Activated CD8-positive, alpha-beta memory T cell treated with anti-CD3 and anti-CD28 coated beads, Interleukin-2, amount 10 ng/mL, durations not matched to agents 7 days and 5 days (primary cell): ENCODE results near the gene HMCN1. TPM values are rescaled to one million over a fixed set of nuclear protein-coding genes. Genes with fewer than 3 reads are reported as not detected.

Source experiments
- ATAC-seq: fragments of 150-1000 bp; cut with Tn5 transposase; one replicate; pipeline ENCODE4 v1.10.0; 2021; ENCODE audit warnings: moderate library complexity
- CTCF ChIA-PET: fragments of 350-600 bp; sonication (Branson Sonifier 250); formaldehyde crosslinking; loops from one replicate; lab custom pipeline; 2021; ENCODE audit warnings: antibody characterized with exemption; lab: Charles Lee
- DNase-seq: peaks from one replicate; pipeline ENCODE4 v3.0.0-alpha.2; 2020
- H3K27ac Mint-ChIP-seq: one replicate; pipeline ENCODE4 v1.8.0; 2021; ENCODE audit warnings: mild to moderate bottlenecking, mixed read lengths
- H3K27me3 Mint-ChIP-seq: one replicate; pipeline ENCODE4 v1.8.0; 2021; ENCODE audit warnings: mixed read lengths
- H3K36me3 Mint-ChIP-seq: one replicate; pipeline ENCODE4 v1.8.0; 2021; ENCODE audit warnings: mild to moderate bottlenecking, mixed read lengths
- H3K4me1 Mint-ChIP-seq: one replicate; pipeline ENCODE4 v1.8.0; 2021; ENCODE audit warnings: mixed read lengths
- H3K4me3 Mint-ChIP-seq: one replicate; pipeline ENCODE4 v1.8.0; 2021; ENCODE audit warnings: mild to moderate bottlenecking, moderate library complexity, mixed read lengths
- H3K9me3 Mint-ChIP-seq: one replicate; pipeline ENCODE4 v1.8.0; 2022; ENCODE audit warnings: low read depth, mixed read lengths
- total RNA-seq, 2 experiments: library from RNA; stranded (reverse); gene quantifications; one replicate each; pipeline ENCODE4 v1.2.3, GENCODE V29; 2021

HMCN1 gene
- total RNA-seq: under 1 TPM; 0.06 to 0.28 TPM

DNA sequence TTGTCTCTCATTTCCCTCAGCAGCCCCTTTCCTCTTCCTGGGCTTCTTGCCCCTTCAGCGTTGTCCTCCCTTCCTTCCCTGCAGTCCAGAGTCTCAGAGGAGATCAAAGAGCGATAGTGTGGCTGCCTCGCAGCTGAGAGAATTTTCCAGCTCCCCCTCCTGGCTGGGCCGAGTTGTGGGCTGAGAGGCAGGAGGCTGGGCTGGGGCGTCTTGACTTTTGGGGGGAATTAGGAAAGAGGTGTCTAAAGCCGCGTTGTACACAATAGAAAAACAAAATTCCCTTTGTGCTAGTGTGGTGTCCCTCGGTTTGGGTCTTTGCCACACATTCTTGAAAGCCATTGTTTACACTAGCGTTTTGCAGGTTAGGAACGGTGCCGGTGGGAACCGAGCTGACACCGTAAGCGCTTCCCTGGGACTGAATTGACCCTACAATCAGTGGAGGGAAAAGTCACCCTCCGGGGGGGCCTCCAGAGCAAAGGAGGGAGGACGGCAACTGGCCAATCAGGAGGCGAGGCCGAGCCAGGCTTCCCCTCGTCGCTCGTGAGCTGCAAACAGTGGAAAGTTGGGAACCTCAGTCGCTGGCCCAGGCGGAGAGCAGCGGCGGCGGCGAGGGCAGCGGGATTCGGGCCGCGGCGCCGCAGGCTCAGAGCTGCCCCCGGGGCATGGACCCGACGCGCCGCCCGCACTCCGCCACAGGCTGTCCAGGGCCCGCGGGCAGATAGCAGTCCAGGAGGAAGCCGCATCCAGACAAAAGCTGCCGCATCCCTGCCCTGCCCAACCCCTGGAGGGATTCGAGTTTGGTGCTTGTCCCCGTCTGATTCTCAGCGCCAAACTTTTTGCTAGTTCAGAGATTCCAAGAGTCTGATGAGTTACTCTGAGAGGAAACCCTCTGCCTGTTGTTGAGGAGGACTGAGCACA, at the start of gene HMCN1:
TSS of gene HMCN1 (plus strand) at position 574 of the 918 bp plus-strand sequence. CDS start 389 bp downstream, outside the sequence.
- DNase-seq (peak; percentile 47), ATAC-seq (peak; percentile 57)
- Mint-ChIP-seq H3K36me3 (peaks cover 4% of the 10 kb centered on the region), H3K27ac (no peak within 1 kb of the TSS), H3K9me3 (peaks cover 8% of the 10 kb centered on the region), H3K27me3 (peaks cover 61% of the 10 kb centered on the region), H3K4me3 (peak within 1 kb of the TSS; percentile 53), H3K4me1 (peaks cover 20% of the 10 kb centered on the region)
- CTCF ChIA-PET: interaction anchor here (0.6 to 2.4 kb wide), 7 partner anchors 9 to 541 kb away, joined by 3 to 9 read pairs (median 3); no protein-coding TSS in a partner anchor

- no peak overlapping the region for H3K27ac Mint-ChIP-seq
- CTCF ChIA-PET: no interaction called here
- H3K9me3 Mint-ChIP-seq: no peaks in the 10 kb centered on the region
- H3K4me3 Mint-ChIP-seq: no peak overlapping the region
- H3K36me3 Mint-ChIP-seq: peaks cover 5% of the 10 kb centered on the region
- H3K4me1 Mint-ChIP-seq: peaks cover 1% of the 10 kb centered on the region
- DNase-seq (no peak), ATAC-seq (no peak)
- H3K27me3 Mint-ChIP-seq: peaks cover 19% of the 10 kb centered on the region
Observed at GRCh38 chr1:185686821-185687778, 47.1 kb upstream of the HMCN1 start.

DNA sequence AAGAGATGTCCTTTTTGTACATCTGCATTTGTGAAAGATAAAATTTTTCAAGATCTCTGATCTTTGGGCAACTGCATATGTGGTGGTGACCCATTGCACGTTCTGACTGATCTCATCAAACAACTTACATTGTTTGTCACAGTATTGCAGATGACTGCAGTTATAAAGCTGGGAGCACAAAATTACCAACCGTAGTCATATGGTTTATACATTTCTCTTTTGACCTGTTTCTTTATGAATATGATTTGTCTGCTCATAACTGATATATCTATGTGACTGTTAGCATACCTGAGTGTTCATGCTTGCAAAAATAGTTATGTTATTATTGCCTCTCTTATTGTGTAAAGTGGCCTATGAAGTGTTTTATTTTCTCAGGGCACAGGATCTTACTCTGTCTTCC, 43.7 kb upstream of the HMCN1 start:
- no peak overlapping the region for H3K27ac Mint-ChIP-seq
- H3K4me1 Mint-ChIP-seq: peaks cover 17% of the 10 kb centered on the region
- CTCF ChIA-PET: interaction anchor here (1.0 to 1.5 kb wide), 2 partner anchors 10 to 520 kb away, joined by 3 to 4 read pairs; no protein-coding TSS in a partner anchor
- H3K9me3 Mint-ChIP-seq: no peaks in the 10 kb centered on the region
- ATAC-seq (no peak), DNase-seq (no peak)
- peaks cover 19% of the 10 kb centered on the region for H3K36me3 Mint-ChIP-seq
- no peak overlapping the region for H3K4me3 Mint-ChIP-seq
- H3K27me3 Mint-ChIP-seq: peaks cover 16% of the 10 kb centered on the region

DNA sequence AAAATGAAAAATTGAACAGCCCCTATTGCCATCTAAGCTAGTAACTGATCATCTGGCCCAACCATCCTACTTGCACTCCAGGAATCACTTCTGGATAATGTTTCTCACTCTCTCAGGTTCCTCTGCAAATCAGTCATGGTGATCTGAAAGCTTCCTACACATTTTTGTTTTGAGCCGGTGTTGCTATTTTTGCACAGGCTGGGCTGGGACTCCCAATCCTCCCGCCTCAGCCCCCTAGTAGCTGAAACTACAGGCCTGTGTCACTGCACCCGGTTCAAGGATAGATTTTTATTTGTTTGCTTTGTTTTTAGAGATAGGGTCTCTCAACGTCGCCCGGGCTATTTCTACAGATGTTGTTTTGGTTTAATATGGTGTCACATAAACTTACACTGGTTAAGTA, 40.5 kb upstream of the HMCN1 start:
- CTCF ChIA-PET: interaction anchor here (1.0 to 3.8 kb wide), 3 partner anchors 8 to 455 kb away, joined by 3 to 13 read pairs (median 4); no protein-coding TSS in a partner anchor
- H3K27me3 Mint-ChIP-seq: peaks cover 12% of the 10 kb centered on the region
- no peak for ATAC-seq
- peak overlapping the region; percentile 75 for H3K27ac Mint-ChIP-seq
- H3K4me1 Mint-ChIP-seq: peaks cover 17% of the 10 kb centered on the region
- DNase-seq: no peak
- H3K4me3 Mint-ChIP-seq: peak overlapping the region; percentile 53
- no peaks in the 10 kb centered on the region for H3K9me3 Mint-ChIP-seq
- H3K36me3 Mint-ChIP-seq: peaks cover 19% of the 10 kb centered on the region

GRCh38 chr1:185694081-185694480, 40.1 kb upstream of the HMCN1 start:
- peak; percentile 64 for ATAC-seq
- Mint-ChIP-seq H3K27me3 (peaks cover 8% of the 10 kb centered on the region), H3K4me1 (peaks cover 17% of the 10 kb centered on the region), H3K36me3 (peaks cover 19% of the 10 kb centered on the region), H3K9me3 (no peaks in the 10 kb centered on the region), H3K27ac (peak overlapping the region; percentile 75), H3K4me3 (peak overlapping the region; percentile 53)
- DNase-seq: peak; percentile 58
- CTCF ChIA-PET: interaction anchor here (1.0 to 3.8 kb wide), 6 partner anchors 9 to 481 kb away, joined by 3 to 13 read pairs (median 4); no protein-coding TSS in a partner anchor

DNA sequence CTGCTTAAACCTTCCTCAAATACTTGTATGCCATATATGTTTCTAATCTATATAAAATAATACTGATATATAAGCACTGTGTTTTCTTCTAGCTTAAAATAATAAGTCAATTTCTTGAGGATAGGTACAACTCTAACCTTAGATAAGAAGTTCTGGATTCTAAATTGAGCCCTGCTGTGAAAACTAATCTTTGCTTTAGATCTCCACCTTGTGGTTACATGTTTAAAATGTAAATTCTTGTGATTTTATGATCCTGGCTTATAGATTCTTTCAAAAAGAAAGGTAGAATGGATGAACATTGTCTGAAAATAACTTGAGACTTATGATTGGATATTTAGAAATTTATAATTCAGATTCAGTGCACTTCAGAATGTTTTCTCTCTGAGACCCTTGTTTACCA, 38.9 kb upstream of the HMCN1 start:
- Mint-ChIP-seq H3K4me1 (peaks cover 17% of the 10 kb centered on the region), H3K27me3 (peaks cover 9% of the 10 kb centered on the region), H3K4me3 (no peak overlapping the region), H3K9me3 (no peaks in the 10 kb centered on the region), H3K36me3 (peaks cover 19% of the 10 kb centered on the region), H3K27ac (no peak overlapping the region)
- DNase-seq: no peak
- ATAC-seq: no peak
- CTCF ChIA-PET: interaction anchor here (0.9 to 3.8 kb wide), 5 partner anchors 14 to 525 kb away, joined by 3 to 13 read pairs (median 4); no protein-coding TSS in a partner anchor

GRCh38 chr1:185696422-185697150, 37.6 kb upstream of the HMCN1 start:
- Mint-ChIP-seq H3K27me3 (peaks cover 10% of the 10 kb centered on the region), H3K4me1 (peaks cover 24% of the 10 kb centered on the region), H3K9me3 (no peaks in the 10 kb centered on the region), H3K27ac (no peak overlapping the region), H3K4me3 (no peak overlapping the region), H3K36me3 (peaks cover 16% of the 10 kb centered on the region)
- CTCF ChIA-PET: interaction anchor here (0.9 to 3.8 kb wide), 3 partner anchors 16 to 527 kb away, joined by 3 to 13 read pairs (median 4); no protein-coding TSS in a partner anchor
- DNase-seq (no peak), ATAC-seq (no peak)

DNA sequence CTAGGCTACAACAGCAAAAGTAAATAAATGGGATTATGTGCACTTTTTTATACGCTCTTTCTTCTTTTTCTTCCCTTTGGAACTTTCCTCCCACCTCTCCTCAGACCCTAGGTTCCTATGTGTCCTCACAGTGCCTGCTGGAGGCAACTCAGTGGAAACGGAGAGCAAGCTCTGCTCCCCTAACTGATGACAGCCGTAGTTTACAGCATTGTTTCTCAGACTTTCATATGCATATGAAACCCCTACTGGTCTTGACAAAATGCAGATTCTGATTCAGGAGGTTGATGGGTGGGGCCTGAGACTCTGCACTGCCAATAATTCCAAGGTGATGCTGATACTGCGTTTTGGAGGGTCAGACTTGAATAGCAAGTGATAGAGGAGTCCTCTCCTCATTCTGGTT, 34.3 kb upstream of the HMCN1 start:
- H3K9me3 Mint-ChIP-seq: no peaks in the 10 kb centered on the region
- no peak overlapping the region for H3K27ac Mint-ChIP-seq
- H3K4me3 Mint-ChIP-seq: no peak overlapping the region

DNA sequence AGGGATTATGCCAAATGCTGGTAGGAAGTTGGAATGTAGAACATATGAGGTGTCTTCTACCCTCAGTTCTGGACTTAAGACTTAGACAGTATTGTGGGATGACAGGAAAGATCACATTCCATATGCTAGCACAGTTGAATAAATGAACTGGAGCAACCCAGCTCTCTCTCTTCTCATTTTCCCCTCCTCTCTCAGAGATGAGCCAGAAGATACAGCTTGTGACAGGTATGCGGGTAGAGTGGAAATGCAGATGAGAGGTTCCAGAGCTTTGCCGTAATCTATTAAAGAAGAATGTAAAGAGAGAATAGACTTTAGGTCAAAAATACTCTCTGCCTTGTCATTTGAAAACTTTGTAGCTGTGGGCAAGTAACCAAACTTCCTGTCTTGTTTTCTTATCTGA, 32.5 kb upstream of the HMCN1 start:
- H3K36me3 Mint-ChIP-seq: no peaks in the 10 kb centered on the region
- H3K9me3 Mint-ChIP-seq: no peaks in the 10 kb centered on the region
- CTCF ChIA-PET: no interaction called here
- H3K4me3 Mint-ChIP-seq: no peak overlapping the region
- peak; percentile 60 for ATAC-seq
- peaks cover 17% of the 10 kb centered on the region for H3K27me3 Mint-ChIP-seq
- H3K27ac Mint-ChIP-seq: no peak overlapping the region
- DNase-seq: no peak
- peaks cover 13% of the 10 kb centered on the region for H3K4me1 Mint-ChIP-seq

More for the DNA sequence above, 34.3 kb upstream of the HMCN1 start:
- CTCF ChIA-PET: no interaction called here
- ATAC-seq: no peak
- DNase-seq: no peak
- peaks cover 10% of the 10 kb centered on the region for H3K27me3 Mint-ChIP-seq
- peaks cover 13% of the 10 kb centered on the region for H3K4me1 Mint-ChIP-seq
- H3K36me3 Mint-ChIP-seq: no peaks in the 10 kb centered on the region

GRCh38 chr1:185704181-185704580, 30.0 kb upstream of the HMCN1 start:
- ATAC-seq: no peak
- Mint-ChIP-seq H3K27ac (no peak overlapping the region), H3K9me3 (no peaks in the 10 kb centered on the region), H3K36me3 (no peaks in the 10 kb centered on the region), H3K27me3 (peaks cover 22% of the 10 kb centered on the region), H3K4me3 (no peak overlapping the region), H3K4me1 (peaks cover 13% of the 10 kb centered on the region)
- CTCF ChIA-PET: no interaction called here
- no peak for DNase-seq

- DNase-seq (no peak), ATAC-seq (no peak)
- Mint-ChIP-seq H3K27ac (no peak overlapping the region), H3K36me3 (no peaks in the 10 kb centered on the region), H3K9me3 (peaks cover 3% of the 10 kb centered on the region), H3K4me1 (no peaks in the 10 kb centered on the region), H3K4me3 (no peak overlapping the region), H3K27me3 (peaks cover 37% of the 10 kb centered on the region)
- CTCF ChIA-PET: no interaction called here
Observed at GRCh38 chr1:185716095-185716494, 18.1 kb upstream of the HMCN1 start.

- Mint-ChIP-seq H3K9me3 (no peaks in the 10 kb centered on the region), H3K36me3 (no peaks in the 10 kb centered on the region), H3K4me1 (no peaks in the 10 kb centered on the region), H3K4me3 (no peak overlapping the region), H3K27ac (no peak overlapping the region), H3K27me3 (peaks cover 37% of the 10 kb centered on the region)
- DNase-seq (no peak), ATAC-seq (no peak)
- CTCF ChIA-PET: interaction anchor here (1.4 to 2.2 kb wide), 2 partner anchors 15 to 16 kb away, joined by 3 to 9 read pairs; partner anchors contain the start of gene HMCN1
Observed at GRCh38 chr1:185719021-185719420, 15.2 kb upstream of the HMCN1 start.
